ENCODE results near the gene THAP4.
"Not testable (repeated sequence)": the region's sequence is repeated elsewhere in the genome, so short reads cannot be mapped to it uniquely, and the experiment has no call there.

The THAP4 gene

GRCh38 chr2:241666627-241667400 lies 29.9 kb upstream of the THAP4 start:
- in situ Hi-C loops (cut with HindIII; ENCODE audit: low sequenced_read_pairs): loop anchor here (5.0 kb wide), 1 partner anchor 55 kb away; no protein-coding TSS in a partner anchor

DNA sequence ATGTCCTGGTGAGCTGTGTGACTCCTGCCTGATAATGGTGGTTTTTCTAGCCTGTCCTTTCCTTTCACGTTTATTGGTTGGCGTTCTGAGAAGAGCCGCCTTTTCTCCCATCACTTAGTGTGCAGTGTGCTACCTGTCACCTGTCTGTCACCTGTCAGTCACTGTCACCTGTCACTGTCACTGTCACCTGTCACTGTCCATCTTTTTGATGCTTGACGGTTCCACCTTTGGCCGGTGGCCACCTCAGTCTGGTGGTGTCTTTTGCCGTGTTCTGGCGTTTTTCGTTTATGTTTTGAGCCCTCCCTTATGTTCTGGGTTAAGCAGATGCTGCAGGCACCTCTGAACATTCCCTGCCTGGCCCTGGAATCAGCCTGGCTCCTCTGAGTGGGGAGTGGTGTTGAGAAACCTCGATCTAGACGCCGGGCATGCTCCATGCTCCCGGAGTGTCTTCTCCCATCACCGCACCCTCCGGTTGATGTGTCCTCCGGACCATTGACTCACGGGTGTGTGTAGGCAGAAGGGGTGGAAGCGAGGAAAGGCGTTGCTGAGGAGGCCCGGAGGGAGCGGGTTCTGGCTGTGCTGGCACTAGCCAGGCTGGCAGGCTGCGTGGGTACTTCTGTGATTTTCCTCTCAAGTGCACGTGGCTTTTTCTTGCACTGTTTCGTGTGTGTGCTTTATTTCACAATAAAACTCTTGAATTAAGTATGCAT lies 28.9 kb upstream of the THAP4 start:
- in situ Hi-C loops (cut with HindIII; ENCODE audit: low sequenced_read_pairs): loop anchor here (5.0 kb wide), 1 partner anchor 56 kb away; no protein-coding TSS in a partner anchor

- in situ Hi-C loops (cut with HindIII; ENCODE audit: low sequenced_read_pairs): not testable (repeated sequence)
These were observed 25.8 kb upstream of the THAP4 start for GRCh38 chr2:241662731-241663130.

- in situ Hi-C loops (cut with HindIII; ENCODE audit: low sequenced_read_pairs): no loop called here
These were observed 23.7 kb upstream of the THAP4 start for GRCh38 chr2:241660593-241661213.

DNA sequence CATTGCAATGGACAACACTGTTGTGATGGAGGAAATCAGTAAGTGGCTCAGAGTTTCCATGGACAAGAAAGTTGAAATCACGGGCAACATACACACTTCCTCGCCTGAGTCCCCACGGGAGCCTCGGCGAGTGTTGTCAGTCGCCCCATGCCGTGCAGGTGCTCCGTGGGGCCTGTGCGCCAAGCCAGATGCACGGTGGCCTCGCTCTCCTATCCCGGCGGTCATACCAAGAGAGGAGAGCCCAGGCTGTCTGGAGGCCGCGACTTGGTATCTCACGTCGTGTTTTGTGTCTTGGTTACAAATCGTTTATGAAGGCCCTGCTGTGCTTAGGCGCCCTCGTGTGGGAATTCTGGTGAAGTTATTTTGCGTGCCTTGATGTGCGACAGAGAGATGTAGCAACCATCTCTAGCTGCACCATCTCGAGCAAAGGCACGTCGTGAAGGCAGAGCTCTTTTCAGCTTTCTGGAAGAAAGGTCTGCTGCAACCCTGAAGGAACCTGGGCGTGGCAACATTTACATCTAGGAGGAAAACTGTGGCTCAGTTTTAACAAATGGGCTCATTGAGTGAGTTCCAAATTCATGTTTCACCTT lies 22.3 kb upstream of the THAP4 start:
- in situ Hi-C loops (cut with HindIII; ENCODE audit: low sequenced_read_pairs): no loop called here

DNA sequence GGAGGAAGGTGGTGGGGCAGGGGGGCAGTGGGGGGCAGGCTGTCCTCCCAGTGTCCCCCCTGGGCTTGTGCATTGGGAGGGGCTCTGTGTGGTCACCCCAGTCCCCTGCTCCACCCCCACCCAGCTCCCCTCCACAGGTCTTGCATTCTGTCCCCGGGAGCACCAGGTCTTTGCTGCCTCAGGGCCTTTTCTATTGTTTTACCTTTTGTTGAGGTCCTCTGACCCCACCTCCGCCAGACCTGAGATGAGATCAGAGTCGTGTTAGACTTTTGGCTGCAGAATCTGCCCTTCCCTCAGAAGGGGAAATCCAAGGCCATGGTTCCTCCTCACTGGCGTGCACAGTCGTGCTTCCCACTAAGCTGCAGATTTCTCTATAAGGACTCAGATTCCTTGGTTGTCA lies 21.3 kb upstream of the THAP4 start:
- in situ Hi-C loops (cut with HindIII; ENCODE audit: low sequenced_read_pairs): no loop called here

DNA sequence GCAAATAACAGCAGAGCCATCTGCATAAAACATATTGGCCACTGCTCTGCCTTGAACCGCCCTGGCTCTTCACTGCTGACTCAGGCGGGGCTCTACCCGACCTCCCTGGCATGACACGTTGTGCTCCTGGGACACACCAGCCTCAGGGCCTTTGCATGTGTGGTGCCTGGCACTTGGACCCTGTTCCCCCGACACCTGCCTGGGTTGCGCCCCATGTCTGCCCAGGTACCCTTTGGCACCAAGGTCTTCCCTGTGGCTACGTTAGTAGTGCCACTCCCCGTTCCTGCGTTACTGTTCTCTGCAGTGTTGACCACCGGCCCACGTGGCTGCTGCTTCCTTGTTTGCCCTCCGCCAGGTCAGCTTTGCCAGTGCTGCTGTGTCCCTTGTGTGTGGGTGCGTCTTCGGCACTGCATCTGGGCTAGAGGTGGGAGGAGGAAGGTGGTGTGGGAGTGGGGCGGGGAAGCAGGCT lies 20.9 kb upstream of the THAP4 start:
- in situ Hi-C loops (cut with HindIII; ENCODE audit: low sequenced_read_pairs): no loop called here

DNA sequence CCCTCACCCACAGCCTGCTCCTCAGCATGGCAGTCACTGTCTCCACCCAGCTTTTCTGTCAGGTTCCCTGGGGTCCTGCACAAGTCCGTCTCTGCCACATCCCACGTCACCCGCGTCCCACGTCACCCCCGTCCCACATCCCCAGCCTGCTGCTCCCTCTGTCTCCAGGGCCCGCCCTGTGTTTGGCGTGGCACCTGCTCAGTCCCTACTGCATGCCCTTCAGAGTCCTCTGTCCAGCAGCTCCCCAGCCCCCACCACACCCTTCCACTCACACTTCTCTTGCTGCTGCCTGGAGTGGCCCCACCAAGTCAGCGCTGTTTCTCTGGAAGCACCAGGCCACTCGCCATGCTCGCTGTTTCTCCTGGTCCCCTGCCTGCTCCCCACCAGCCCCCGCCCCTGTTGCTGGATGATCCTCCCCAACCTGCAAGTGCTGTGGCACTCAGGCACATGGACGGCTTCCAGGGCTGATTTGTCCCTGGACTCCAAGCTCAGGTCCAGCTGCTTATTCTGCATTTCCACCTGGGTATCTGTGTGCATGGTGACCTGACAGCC lies 19.3 kb upstream of the THAP4 start:
- in situ Hi-C loops (cut with HindIII; ENCODE audit: low sequenced_read_pairs): no loop called here

- in situ Hi-C loops (cut with HindIII; ENCODE audit: low sequenced_read_pairs): no loop called here
These were observed 18.7 kb upstream of the THAP4 start for GRCh38 chr2:241655516-241656189.

DNA sequence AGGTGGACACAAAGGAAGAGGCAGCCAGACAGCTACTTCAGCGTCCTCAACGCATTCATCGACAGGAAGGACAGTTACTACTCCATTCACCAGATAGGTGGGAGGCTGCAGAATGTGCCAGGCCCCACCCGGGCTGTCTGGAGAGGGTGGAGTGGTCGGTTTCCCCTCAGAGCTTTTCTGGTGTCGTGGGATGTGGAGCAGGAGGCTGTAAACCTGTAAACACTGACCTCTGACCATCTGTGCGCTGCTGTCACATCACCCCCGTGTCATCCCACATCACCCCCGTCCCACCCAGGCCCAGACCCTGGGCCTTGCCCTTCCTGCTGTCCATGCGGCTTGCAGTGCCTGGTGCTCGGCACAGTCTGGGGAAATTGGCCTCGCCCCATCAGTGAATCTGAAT lies 17.6 kb upstream of the THAP4 start:
- in situ Hi-C loops (cut with HindIII; ENCODE audit: low sequenced_read_pairs): no loop called here

DNA sequence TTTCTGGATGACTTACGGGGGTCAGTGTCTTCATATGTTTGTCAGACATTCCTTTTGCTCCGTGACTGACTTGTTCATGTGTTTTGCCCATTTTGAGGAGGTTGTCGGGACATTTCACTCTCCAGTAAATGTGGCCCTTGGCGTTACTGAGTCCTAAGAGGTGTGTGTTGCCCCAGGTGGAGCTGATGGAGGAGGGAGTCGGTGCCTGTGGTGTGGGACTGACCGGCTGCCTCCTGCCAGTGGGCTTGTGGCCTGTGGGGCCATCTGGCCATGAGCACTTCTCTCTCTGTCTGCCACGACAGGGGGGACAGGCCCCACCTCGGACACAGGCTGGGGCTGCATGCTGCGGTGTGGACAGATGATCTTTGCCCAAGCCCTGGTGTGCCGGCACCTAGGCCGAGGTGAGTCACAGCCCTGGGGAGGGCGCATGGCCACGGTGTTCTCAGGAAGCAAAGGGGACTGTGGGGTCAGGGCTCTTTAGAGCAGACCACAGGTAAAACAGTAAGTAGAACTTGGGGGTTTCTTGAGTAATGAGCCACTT lies 16.3 kb upstream of the THAP4 start:
- in situ Hi-C loops (cut with HindIII; ENCODE audit: low sequenced_read_pairs): no loop called here

DNA sequence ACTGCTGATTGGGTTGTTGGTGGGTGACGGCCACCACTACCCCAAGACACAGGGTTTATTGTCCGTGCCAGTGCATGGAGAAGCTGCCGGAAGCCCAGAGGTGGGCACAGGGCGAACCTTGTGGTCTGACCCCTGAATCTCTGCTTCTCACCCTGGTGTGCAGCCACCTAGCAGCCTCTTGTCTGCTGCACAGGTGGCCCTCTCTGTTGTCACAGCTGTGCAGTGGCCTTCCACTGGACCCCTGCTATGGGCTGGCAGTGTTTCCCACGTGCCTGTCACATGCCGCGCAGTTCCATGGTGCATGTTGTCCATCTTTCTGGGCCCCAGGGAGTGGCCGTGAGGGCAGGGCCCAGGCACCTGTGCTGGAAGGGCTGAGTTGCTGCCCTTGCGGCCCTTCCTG lies 15.8 kb upstream of the THAP4 start:
- in situ Hi-C loops (cut with HindIII; ENCODE audit: low sequenced_read_pairs): no loop called here

DNA sequence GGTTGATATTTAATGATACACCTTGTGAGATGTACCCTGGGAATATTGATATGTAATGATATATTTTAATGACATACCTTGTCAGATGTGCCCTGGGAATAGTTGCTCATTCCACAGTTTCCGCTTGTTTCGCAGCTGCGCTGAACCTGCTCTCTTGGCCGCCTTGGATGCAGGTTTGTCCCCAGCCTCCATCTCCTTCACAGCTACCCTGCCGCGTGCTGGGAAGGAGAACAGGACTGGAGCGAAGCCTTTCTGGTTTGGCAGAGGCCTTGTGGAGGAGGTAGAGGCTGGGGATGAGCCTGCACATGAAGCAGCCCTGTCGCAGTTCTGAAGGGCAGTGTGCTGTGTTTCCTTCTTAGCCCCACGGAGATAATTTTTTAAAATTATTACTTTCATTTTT lies 15.2 kb upstream of the THAP4 start:
- in situ Hi-C loops (cut with HindIII; ENCODE audit: low sequenced_read_pairs): no loop called here

DNA sequence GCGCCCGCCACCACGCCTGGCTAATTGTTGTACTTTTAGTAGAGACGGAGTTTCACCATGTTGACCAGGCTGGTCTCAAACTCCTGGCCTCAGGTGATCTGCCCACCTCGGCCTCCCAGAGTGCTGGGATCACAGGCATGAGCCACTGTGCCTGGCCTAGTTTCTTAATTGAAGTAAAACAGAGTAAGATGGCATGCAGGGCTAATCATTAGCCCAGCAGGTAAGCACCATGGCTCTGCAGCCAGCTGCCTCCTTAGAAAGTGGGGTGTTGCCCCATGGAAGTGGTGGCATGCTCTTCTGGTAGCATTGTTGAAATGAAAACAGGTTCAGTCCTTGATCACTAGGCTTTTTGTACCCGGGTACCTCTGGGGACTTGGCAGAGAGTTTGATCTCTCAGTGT lies 13.0 kb upstream of the THAP4 start:
- in situ Hi-C loops (cut with HindIII; ENCODE audit: low sequenced_read_pairs): no loop called here

GRCh38 chr2:241649404-241649803 lies 12.4 kb upstream of the THAP4 start:
- in situ Hi-C loops (cut with HindIII; ENCODE audit: low sequenced_read_pairs): no loop called here

- in situ Hi-C loops (cut with HindIII; ENCODE audit: low sequenced_read_pairs): no loop called here
These were observed 11.5 kb upstream of the THAP4 start for GRCh38 chr2:241648453-241648852.

GRCh38 chr2:241645915-241646645 lies 9.1 kb upstream of the THAP4 start:
- in situ Hi-C loops (cut with HindIII; ENCODE audit: low sequenced_read_pairs): no loop called here

- in situ Hi-C loops (cut with HindIII; ENCODE audit: low sequenced_read_pairs): no loop called here
These were observed 8.3 kb upstream of the THAP4 start for GRCh38 chr2:241645056-241645914.

DNA sequence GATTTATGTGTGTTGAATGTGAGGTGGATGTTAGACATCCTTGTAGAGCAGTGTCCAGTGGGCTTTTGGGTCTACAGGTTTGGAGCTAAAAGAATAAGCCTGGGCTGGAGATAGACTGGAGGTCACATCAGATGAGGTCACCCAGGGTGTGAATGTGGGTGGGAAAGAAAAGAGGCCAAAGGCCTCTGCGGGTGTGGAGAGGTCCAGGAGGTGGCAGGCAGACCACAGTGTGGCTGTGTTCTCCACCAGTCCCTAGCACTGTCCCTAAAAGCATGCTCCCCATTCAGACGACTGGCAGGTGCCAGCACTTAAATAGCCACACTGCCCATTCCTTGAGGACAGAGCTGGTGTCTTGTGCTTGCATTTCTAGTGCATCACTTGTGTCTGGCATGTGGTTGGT lies 4.7 kb upstream of the THAP4 start:
- in situ Hi-C loops (cut with HindIII; ENCODE audit: low sequenced_read_pairs): no loop called here
